GM19328 (cell line): ENCODE data around the gene CISH.

Source experiments
- ATAC-seq: cut with Tn5 transposase; IDR thresholded peaks from one replicate; pipeline ENCODE4 v1.9.1; 2021; ENCODE audit warnings: mild to moderate bottlenecking, moderate library complexity; ENCODE audit not compliant: unreplicated experiment

CISH gene

DNA sequence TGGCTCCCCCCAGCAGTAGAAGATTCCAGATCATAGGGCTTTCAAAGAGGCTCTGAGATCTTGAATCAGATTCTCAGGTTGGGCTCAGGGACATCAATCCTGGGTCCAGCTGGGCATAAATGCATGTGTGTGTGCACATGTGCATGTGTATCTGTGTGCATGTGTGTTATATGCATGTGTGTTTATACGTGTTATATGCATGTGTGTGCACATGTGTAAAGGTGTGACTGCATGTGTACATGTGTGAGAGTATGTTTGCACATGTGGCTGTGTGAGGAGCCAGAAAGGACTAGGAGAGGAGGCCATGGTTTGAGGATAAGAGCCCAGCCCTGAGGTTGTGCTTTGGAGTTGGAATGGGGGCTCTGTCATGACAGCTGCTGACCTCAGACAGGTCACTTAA is 3.6 kb upstream of the CISH start:
- ATAC-seq = no peak

DNA sequence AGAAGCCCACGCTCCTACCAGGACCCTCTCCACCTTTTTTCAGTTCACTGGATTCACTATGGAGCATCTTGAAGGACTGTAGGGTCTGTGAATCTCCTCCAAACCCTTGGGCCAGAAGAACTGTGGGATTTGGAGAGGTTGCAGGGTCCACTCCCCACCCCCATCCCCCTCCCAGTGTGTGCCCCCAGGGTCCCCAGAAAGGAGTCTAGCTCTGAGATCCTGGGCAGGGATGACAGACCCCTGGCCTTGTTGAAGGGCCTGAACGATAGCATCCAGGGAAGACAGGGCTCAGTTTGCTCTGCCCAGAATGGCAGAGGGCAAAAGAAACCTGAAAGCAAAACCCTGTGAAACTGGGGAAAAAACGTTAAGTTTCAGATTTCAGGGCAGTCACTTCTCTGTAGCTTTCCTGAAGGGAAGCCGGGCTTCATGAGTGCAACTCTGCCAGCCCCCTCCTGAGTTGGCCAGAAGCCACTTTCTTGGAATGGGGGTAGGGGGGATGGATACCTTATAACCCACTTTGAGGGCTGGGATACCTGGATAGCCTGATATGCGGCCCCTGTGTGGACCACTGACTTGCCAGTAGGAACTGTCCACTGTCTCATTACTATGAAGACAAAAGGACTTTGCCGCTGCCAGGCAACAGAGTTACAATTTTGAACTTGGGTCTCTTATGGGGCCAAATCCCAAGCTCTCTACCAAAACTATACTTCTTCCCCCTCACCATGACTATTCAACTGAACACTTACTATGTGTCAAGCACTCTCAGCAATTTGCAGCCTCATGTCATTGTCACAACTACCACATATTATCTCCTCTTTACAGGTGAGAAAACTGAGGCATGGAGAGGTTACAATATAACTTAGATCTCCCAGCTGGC is 1.6 kb upstream of the CISH start:
- ATAC-seq = no peak

DNA sequence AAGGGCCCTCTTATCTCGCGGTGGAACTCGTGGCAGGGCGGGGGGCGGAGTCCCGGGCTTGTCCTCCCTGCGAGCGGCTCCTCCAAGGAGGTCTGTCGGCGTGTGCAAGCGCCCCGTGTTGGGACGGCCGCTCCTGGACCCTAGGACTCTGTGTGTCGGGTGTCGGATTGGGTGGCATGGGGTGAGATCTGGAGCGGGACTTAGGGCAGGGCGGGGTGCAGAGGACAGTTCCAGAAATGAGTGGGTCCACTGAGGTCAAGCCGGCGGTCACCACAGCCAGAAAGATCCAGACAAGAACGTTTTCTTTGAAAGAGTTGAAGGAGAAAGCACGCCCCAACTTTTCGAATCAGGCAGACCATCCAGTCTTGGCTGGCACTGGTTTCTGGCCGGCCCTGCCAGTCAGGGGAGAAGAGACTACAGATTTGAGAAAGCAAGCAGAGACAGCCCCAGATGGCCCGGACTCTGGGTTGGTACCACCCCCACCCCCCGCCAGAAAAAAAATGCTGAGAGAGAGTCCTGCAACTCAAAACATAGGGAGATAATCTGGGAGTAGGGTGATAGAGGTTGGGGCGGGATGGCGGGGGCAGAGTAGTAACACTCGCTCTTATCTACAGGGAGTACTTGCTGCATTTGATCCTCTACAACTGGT is 784 bp upstream of the CISH start:
- peak; percentile 3 for ATAC-seq

DNA sequence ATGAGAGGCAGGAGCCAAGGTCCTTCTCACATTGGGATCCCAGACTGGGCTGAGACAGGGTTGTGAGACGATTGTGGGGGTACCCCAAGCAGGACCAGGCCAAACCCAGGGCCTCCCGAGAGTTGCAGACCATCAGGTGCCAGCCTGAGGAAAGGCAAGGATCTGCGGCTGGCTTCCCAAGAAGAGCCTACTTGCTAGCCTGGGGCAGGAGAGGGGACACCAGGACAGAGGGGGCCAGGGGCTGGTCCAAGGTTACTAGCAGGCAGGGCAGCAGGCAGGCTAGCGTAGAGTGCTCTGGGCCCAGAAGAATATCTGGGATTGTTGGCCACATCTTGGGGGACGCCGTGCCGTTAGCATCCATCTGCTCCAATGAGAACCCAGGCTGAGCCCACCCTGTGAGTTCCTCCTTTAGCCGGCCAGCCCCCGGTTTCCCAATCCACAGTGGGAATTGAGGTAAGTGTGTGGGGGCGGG is 546 bp downstream of the CISH start:
- no peak for ATAC-seq

DNA sequence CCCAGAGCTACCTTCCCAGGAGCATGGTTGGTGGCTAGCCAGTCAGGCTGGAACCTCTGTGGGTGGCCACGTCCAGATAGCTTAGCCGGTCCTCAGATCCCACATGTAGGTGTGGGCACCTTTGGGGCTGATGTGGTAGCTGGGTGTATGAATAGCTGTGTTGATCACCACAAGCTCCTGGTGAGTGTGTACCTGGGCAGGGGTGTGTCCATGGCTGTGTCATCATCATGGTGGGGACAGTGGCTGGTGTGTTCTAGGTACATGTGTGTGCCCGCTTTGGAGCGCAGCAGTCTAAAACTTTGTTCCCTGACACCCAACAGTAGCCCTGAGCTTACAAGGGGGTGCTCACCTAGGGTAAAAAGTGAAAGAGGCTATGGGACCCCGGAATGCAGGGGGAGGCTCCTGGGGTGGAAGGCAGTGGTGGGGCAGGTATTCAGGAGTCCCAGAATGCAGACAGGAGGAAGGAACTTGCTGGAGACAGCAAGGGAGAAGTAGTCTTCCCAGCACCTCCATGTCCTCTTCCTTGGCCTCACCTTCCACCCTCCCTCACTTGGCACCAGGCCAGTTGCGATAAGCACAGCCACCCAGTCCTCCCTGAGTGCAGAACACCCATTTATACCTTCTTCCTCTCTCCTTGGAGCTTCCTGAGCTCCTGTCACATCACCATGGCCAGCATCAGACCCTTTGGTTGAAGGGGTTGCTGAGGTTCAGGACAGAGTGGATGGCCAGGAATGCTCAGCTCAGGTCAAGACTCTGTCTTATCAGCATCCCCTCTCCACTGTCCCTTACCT is 1.2 kb downstream of the CISH start:
- ATAC-seq = no peak

- no peak for ATAC-seq
These were observed 1.9 kb downstream of the CISH start for GRCh38 chr3:50609763-50610085.

- no peak for ATAC-seq
These were observed 2.4 kb downstream of the CISH start for GRCh38 chr3:50609071-50609762.

GRCh38 chr3:50608278-50608677 is 3.3 kb downstream of the CISH start:
- no peak for ATAC-seq

- ATAC-seq = no peak
These were observed 4.1 kb downstream of the CISH start for GRCh38 chr3:50607271-50608091.

GRCh38 chr3:50606596-50606995 is 5.0 kb downstream of the CISH start:
- no peak for ATAC-seq

- ATAC-seq = no peak
These were observed 5.7 kb downstream of the CISH start for GRCh38 chr3:50605901-50606326.

GRCh38 chr3:50604628-50605588 is 6.7 kb downstream of the CISH start:
- no peak for ATAC-seq

DNA sequence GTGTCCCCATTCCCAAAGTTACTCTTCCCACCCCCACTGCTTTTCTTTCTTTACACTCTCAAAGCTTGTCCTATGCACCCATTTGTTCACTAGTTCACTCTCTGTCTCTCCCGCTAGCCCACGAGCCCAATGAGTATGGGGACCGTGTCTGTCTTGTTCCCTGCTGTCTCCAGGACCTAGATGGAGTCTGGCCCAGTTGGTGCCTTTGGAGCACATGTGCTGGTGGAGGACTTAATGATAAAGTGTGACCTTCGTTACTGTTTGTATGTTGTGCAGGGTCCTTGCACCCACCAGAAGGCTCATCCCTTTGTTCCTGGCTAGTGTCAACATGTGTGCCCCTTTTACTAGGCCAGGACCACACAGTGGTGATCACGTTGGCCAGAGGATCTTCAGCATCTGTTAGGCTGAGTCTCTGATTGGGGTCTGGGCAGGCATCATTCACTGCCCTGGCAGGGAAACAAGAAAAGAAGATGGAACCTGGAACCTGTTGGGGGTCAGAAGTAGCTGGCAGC is 7.4 kb downstream of the CISH start:
- ATAC-seq = no peak

GRCh38 chr3:50603261-50604109 is 8.1 kb downstream of the CISH start:
- ATAC-seq = no peak

DNA sequence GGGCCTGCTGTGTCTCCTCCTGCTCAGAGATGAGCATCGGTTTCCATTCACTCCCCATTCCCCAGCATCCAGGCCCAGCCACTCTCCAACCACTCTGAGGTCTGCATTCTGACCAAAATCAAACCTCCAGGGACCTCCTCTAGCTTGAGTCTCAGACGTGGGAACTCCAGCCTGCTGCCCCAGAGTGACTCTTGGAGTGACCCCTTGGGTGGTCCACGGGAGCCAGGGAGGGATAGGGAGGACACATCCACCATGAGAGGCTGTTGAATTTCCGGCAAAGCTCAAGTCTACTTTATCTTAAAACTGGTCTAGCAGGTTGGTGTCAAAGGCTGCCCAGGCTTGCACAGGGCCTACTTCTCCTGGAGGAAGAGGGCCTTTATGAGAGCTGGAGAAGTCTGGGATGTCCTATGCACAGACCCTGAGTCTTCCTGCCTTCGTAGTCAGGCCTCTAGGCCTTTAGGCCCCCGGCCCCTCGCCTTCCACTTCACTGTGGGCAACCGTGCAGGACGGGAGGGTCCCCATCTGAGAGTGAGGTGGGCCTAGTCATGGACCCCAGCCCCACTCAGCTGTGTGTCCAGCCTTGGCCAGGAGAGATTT is 8.9 kb downstream of the CISH start:
- no peak for ATAC-seq

DNA sequence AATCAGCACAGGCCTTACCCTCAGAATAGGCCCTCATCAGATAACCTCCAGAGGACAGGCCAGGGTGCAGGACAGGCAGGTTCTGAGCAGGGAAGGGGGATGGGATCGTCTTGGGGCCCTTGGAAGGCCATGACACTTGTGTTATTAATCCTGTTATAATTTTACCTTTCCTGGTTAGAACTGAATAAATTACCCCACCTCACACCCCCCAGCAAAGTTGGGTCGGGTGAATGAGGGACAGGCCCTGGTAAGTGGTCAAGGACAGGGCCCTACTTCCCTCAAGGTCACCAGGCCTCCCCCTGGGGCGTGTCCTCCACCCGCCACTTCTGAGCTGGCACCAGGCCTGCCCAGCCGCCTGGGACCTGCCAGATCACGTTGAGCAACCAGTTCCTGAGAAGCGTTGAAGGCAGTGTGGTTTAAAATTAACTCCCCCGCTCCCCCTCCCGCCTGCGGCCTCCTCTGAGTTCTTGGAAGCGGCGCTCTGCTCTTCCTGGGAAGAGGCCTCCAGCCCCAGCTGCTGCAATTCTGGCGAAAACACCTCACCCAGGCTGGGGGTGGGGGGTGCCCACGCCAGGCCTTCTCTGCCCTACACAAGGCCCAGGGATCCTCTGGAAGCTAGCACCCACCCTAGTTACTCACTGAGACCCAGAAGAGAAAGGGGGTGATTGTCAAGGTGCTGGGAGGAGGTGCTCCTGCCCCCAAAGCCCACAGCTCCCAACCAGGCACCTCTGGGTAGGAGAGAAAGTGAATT is 10.6 kb downstream of the CISH start:
- no peak for ATAC-seq
